ENCODE data around the gene CCR7. TPM values are rescaled to one million over a fixed set of nuclear protein-coding genes. Genes with fewer than 3 reads are reported as not detected.

Gene CCR7
- total and polyA plus RNA-seq, 2 donors from 2014 or later, result 0.17 to 7.1 TPM

DNA sequence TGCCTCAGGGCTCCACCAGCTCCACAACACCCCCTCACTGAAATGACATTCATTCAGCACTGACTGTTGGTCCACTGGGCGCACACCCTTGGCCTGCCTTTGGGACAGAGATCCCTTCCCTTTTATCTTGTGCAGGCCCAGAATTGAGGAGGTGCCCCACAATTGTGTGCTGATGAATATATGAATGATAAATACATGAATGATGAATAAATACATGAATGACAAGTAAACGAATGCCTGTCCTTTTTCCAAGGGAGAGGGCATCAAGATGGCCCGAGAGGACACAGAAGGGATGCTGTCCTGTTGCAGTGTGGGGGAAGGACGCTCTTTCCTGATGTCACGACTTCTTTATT lies 5.7 kb downstream of the CCR7 start:
- intact Hi-C loops (cut with DNase I), result no loop called here
- H3K4me1 ChIP-seq (ENCODE audit: control insufficient read depth in 2 of 3, insufficient read depth in 2 of 3, low read depth in 1 of 3, low read length in 3 of 3), result peaks cover 0 to 30% (median 14%) of the 10 kb centered on the region in 3 donors
- FAIRE-seq (no peak), DNase-seq (no peak)
- peak overlapping the region in 2 of 3 donors; percentile 41 to 78 for H3K9ac ChIP-seq (ENCODE audit: low read length in 3 of 3)
- H3K36me3 ChIP-seq (ENCODE audit: control insufficient read depth in 2 of 3, insufficient read depth in 3 of 3, low read length in 3 of 3), result no peaks in the 10 kb centered on the region
- H3K4me3 ChIP-seq (ENCODE audit: low read length in 3 of 3), result no peak overlapping the region
- no peaks in the 10 kb centered on the region for H3K27me3 ChIP-seq (ENCODE audit: control insufficient read depth, insufficient read depth, low read length)
- no peaks in the 10 kb centered on the region for H3K9me3 ChIP-seq (ENCODE audit: control insufficient read depth in 2 of 3, insufficient read depth in 1 of 3, low read length in 3 of 3)
- TF ChIP-seq, protein P1, sequence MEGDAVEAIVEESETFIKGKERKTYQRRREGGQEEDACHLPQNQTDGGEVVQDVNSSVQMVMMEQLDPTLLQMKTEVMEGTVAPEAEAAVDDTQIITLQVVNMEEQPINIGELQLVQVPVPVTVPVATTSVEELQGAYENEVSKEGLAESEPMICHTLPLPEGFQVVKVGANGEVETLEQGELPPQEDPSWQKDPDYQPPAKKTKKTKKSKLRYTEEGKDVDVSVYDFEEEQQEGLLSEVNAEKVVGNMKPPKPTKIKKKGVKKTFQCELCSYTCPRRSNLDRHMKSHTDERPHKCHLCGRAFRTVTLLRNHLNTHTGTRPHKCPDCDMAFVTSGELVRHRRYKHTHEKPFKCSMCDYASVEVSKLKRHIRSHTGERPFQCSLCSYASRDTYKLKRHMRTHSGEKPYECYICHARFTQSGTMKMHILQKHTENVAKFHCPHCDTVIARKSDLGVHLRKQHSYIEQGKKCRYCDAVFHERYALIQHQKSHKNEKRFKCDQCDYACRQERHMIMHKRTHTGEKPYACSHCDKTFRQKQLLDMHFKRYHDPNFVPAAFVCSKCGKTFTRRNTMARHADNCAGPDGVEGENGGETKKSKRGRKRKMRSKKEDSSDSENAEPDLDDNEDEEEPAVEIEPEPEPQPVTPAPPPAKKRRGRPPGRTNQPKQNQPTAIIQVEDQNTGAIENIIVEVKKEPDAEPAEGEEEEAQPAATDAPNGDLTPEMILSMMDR (IDR thresholded peaks at IDR 0.05; ENCODE audit: borderline replicate concordance, extremely low read depth, insufficient read depth), result no peak
- H3K27ac ChIP-seq (ENCODE audit: low read depth in 2 of 2, low read length in 2 of 2), result peak overlapping the region in 1 of 2 donors; percentile 75

DNA sequence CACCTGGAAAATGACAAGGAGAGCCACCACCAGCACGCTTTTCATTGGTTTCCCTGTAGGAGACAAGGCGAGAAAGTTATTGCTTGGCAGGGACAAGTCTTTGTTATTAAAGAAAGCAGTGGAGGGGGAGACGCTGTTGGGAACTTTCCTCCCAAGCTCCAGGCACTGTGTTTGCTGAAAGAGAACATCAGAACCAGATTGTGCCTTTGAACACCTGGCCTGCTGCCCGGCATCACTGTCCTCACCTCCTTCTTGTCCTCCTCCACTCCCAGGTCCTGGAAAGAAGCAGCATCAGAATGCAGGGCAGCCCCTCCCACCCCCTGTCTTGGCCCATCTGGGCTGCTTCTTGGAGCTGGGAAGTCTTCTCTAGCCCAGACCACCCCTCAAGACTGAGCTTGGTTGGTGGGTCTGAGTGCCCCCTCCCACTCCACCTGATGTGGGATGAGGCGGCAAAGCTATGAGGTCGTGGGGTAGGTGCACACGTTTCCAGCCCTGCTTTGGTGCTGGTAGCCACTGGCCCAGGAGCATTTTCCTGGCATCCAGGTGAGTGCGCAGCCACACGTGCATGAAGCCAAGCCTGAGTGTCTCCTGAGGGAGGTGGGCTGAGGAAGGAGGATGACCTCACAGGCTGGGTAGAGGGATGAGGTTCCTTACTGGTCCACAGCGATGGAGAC lies 6.2 kb downstream of the CCR7 start:
- peaks cover 0 to 32% (median 14%) of the 10 kb centered on the region in 3 donors for H3K4me1 ChIP-seq (ENCODE audit: control insufficient read depth in 2 of 3, insufficient read depth in 2 of 3, low read depth in 1 of 3, low read length in 3 of 3)
- H3K27ac ChIP-seq (ENCODE audit: low read depth in 2 of 2, low read length in 2 of 2), result no peak overlapping the region
- H3K4me3 ChIP-seq (ENCODE audit: low read length in 3 of 3), result no peak overlapping the region
- H3K36me3 ChIP-seq (ENCODE audit: control insufficient read depth in 2 of 3, insufficient read depth in 3 of 3, low read length in 3 of 3), result no peaks in the 10 kb centered on the region
- DNase-seq, result peak in 2 of 5 donors; percentile 6 to 69
- intact Hi-C loops (cut with DNase I), result no loop called here
- FAIRE-seq, result no peak
- no peak overlapping the region for H3K9ac ChIP-seq (ENCODE audit: low read length in 3 of 3)
- H3K9me3 ChIP-seq (ENCODE audit: control insufficient read depth in 2 of 3, insufficient read depth in 1 of 3, low read length in 3 of 3), result no peaks in the 10 kb centered on the region
- TF ChIP-seq, protein P1 (IDR thresholded peaks at IDR 0.05; ENCODE audit: borderline replicate concordance, extremely low read depth, insufficient read depth), result no peak
- no peaks in the 10 kb centered on the region for H3K27me3 ChIP-seq (ENCODE audit: control insufficient read depth, insufficient read depth, low read length)

DNA sequence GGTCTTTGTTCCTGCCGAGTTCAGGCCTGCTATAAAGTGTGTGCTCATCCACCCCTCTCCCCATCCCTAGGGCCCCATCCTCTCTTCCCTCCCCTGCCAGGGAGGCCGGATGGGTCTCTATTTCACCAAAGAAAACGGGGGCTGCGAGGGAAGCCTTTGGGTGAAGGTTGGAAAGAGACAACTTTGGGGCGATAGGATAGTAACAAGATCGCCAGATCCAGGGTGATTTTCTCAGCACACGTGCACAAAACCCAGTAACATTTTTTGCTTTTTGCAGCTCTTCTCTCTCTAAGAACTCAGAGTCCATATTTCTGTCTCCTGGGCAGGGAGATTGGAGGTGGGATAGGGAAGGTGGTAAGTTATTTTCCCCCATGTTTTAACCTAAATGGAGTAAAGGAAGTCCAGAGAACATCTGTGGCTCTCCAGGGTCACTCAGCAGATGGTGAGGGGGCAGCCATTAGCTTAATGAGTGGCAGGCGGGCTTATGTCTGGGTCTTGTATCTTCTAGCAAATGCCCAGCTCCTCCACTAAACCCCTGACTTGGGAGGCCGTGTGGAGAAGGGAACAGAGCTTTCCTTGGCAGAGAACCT lies 6.9 kb downstream of the CCR7 start:
- Histone ChIP-seq H3K36me3 (ENCODE audit: control insufficient read depth in 2 of 3, insufficient read depth in 3 of 3, low read length in 3 of 3) (no peaks in the 10 kb centered on the region), H3K4me3 (ENCODE audit: low read length in 3 of 3) (no peak overlapping the region), H3K4me1 (ENCODE audit: control insufficient read depth in 2 of 3, insufficient read depth in 2 of 3, low read depth in 1 of 3, low read length in 3 of 3) (peaks cover 0 to 36% (median 16%) of the 10 kb centered on the region in 3 donors), H3K9me3 (ENCODE audit: control insufficient read depth in 2 of 3, insufficient read depth in 1 of 3, low read length in 3 of 3) (no peaks in the 10 kb centered on the region), H3K27me3 (ENCODE audit: control insufficient read depth, insufficient read depth, low read length) (no peaks in the 10 kb centered on the region), H3K9ac (ENCODE audit: low read length in 3 of 3) (peak overlapping the region in 1 of 3 donors; percentile 24), H3K27ac (ENCODE audit: low read depth in 2 of 2, low read length in 2 of 2) (no peak overlapping the region)
- DNase-seq (peak in 2 of 5 donors; percentile 10 to 46), FAIRE-seq (no peak)
- TF ChIP-seq, protein P1 (IDR thresholded peaks at IDR 0.05; ENCODE audit: borderline replicate concordance, extremely low read depth, insufficient read depth), result no peak
- intact Hi-C loops (cut with DNase I), result no loop called here
